Nephron (organoid): ENCODE data around the gene TAPBP.

Source experiments
- H3K27ac Mint-ChIP-seq, 3 experiments: 2 replicates each; pipeline ENCODE4 v1.8.0; 2020; ENCODE audit warnings: mixed read lengths in 3 of 3, mild to moderate bottlenecking in 2 of 3, moderate library complexity in 1 of 3
- H3K27me3 Mint-ChIP-seq: 2 replicates; pipeline ENCODE4 v1.8.0; 2021; ENCODE audit warnings: low read depth, mild to moderate bottlenecking, moderate library complexity, mixed read lengths
- H3K36me3 Mint-ChIP-seq: 2 replicates; pipeline ENCODE4 v1.8.0; 2020; ENCODE audit warnings: low read depth, mixed read lengths
- H3K4me1 Mint-ChIP-seq: 2 replicates; pipeline ENCODE4 v1.8.0; 2020; ENCODE audit warnings: mixed read lengths
- H3K4me3 Mint-ChIP-seq, 3 experiments: 2 replicates each; pipeline ENCODE4 v1.8.0; 2020; ENCODE audit warnings: mild to moderate bottlenecking in 3 of 3, mixed read lengths in 3 of 3, moderate library complexity in 2 of 3
- H3K9me3 Mint-ChIP-seq: 2 replicates; pipeline ENCODE4 v1.8.0; 2020; ENCODE audit warnings: mixed read lengths
- CTCF ChIP-seq, 3 experiments: fragments of 200-600 bp; sonication (generic); IDR thresholded peaks; one replicate each; pipeline ENCODE4 v1.5.0; 2021; ENCODE audit warnings: antibody characterized with exemption in 3 of 3; ENCODE audit not compliant: unreplicated experiment in 3 of 3

The TAPBP gene

GRCh38 chr6:33295621-33296369 lies 18.1 kb downstream of the TAPBP start:
- Mint-ChIP-seq H3K36me3 (peaks cover 15% of the 10 kb centered on the region), H3K27me3 (no peaks in the 10 kb centered on the region), H3K4me1 (peaks cover 22% of the 10 kb centered on the region), H3K27ac (peak overlapping the region in 2 of 3 experiments; percentile 26 to 79), H3K9me3 (no peaks in the 10 kb centered on the region), H3K4me3 (peak overlapping the region; percentile 83 to 93 (median 88))
- no peak for TF ChIP-seq CTCF (IDR thresholded peaks at IDR 0.05; ENCODE audit: unreplicated experiment in 3 of 3)

- H3K4me3 Mint-ChIP-seq: peak overlapping the region; percentile 29 to 52 (median 29)
- peaks cover 26% of the 10 kb centered on the region for H3K4me1 Mint-ChIP-seq
- H3K9me3 Mint-ChIP-seq: no peaks in the 10 kb centered on the region
- no peak for TF ChIP-seq CTCF (IDR thresholded peaks at IDR 0.05; ENCODE audit: unreplicated experiment in 3 of 3)
- no peak overlapping the region for H3K27ac Mint-ChIP-seq
- no peaks in the 10 kb centered on the region for H3K27me3 Mint-ChIP-seq
- H3K36me3 Mint-ChIP-seq: peaks cover 15% of the 10 kb centered on the region
These were observed 19.6 kb downstream of the TAPBP start for GRCh38 chr6:33294086-33294823.

GRCh38 chr6:33292996-33293682 lies 20.7 kb downstream of the TAPBP start:
- no peaks in the 10 kb centered on the region for H3K27me3 Mint-ChIP-seq

GRCh38 chr6:33290459-33290858 lies 23.4 kb downstream of the TAPBP start:
- peak overlapping the region in 1 of 3 experiments; percentile 35 for H3K27ac Mint-ChIP-seq
- no peaks in the 10 kb centered on the region for H3K9me3 Mint-ChIP-seq
- peaks cover 33% of the 10 kb centered on the region for H3K36me3 Mint-ChIP-seq
- TF ChIP-seq CTCF (IDR thresholded peaks at IDR 0.05; ENCODE audit: unreplicated experiment in 3 of 3): no peak
- H3K4me3 Mint-ChIP-seq: peak overlapping the region; percentile 96 to 98 (median 98)
- peaks cover 31% of the 10 kb centered on the region for H3K4me1 Mint-ChIP-seq
- no peaks in the 10 kb centered on the region for H3K27me3 Mint-ChIP-seq

More at GRCh38 chr6:33292996-33293682, 20.7 kb downstream of the TAPBP start:
- peak overlapping the region in 1 of 3 experiments; percentile 67 for H3K27ac Mint-ChIP-seq
- H3K4me3 Mint-ChIP-seq: peak overlapping the region in 2 of 3 experiments; percentile 16 to 68
- H3K4me1 Mint-ChIP-seq: peaks cover 30% of the 10 kb centered on the region
- no peaks in the 10 kb centered on the region for H3K9me3 Mint-ChIP-seq
- H3K36me3 Mint-ChIP-seq: peaks cover 19% of the 10 kb centered on the region
- TF ChIP-seq CTCF (IDR thresholded peaks at IDR 0.05; ENCODE audit: unreplicated experiment in 3 of 3): no peak

GRCh38 chr6:33289784-33290315 lies 24.0 kb downstream of the TAPBP start:
- H3K27me3 Mint-ChIP-seq: no peaks in the 10 kb centered on the region
- peaks cover 31% of the 10 kb centered on the region for H3K4me1 Mint-ChIP-seq
- H3K9me3 Mint-ChIP-seq: no peaks in the 10 kb centered on the region
- H3K4me3 Mint-ChIP-seq: peak overlapping the region; percentile 96 to 98 (median 98)
- peaks cover 33% of the 10 kb centered on the region for H3K36me3 Mint-ChIP-seq
- no peak for TF ChIP-seq CTCF (IDR thresholded peaks at IDR 0.05; ENCODE audit: unreplicated experiment in 3 of 3)
- peak overlapping the region; percentile 56 to 69 (median 66) for H3K27ac Mint-ChIP-seq
